Activated CD8-positive, alpha-beta T cell treated with anti-CD3 and anti-CD28 coated beads for 36 hours (primary cell): Measurements from ENCODE around the gene FGF14. TPM values are rescaled to one million over a fixed set of nuclear protein-coding genes. Genes with fewer than 3 reads are reported as not detected.

Source experiments
- ATAC-seq: fragments of 200-7000 bp; cut with Tn5 transposase; one replicate; pipeline ENCODE4 v1.10.0; 2021; ENCODE audit warnings: mild to moderate bottlenecking, moderate library complexity
- CTCF ChIA-PET: fragments of 350-600 bp; sonication (Branson Sonifier 250); formaldehyde crosslinking; loops from one replicate; lab custom pipeline; 2021; ENCODE audit warnings: antibody characterized with exemption; lab: Charles Lee
- POLR2A ChIA-PET: fragments of 350-600 bp; sonication (Branson Sonifier 250); formaldehyde crosslinking; loops from one replicate; lab custom pipeline; 2021; ENCODE audit warnings: antibody characterized with exemption; lab: Charles Lee
- DNase-seq: peaks from one replicate; pipeline ENCODE4 v3.0.0-alpha.2; 2020
- H3K27ac Mint-ChIP-seq: one replicate; pipeline ENCODE4 v1.8.0; 2021; ENCODE audit warnings: mild to moderate bottlenecking, mixed read lengths
- H3K27me3 Mint-ChIP-seq: one replicate; pipeline ENCODE4 v1.8.0; 2021; ENCODE audit warnings: mixed read lengths
- H3K36me3 Mint-ChIP-seq: one replicate; pipeline ENCODE4 v1.8.0; 2021; ENCODE audit warnings: low read depth, mixed read lengths
- H3K4me1 Mint-ChIP-seq: one replicate; pipeline ENCODE4 v1.8.0; 2021; ENCODE audit warnings: low read depth, mixed read lengths
- H3K4me3 Mint-ChIP-seq: one replicate; pipeline ENCODE4 v1.8.0; 2021; ENCODE audit warnings: mild to moderate bottlenecking, moderate library complexity, mixed read lengths
- H3K9me3 Mint-ChIP-seq: one replicate; pipeline ENCODE4 v1.8.0; 2021; ENCODE audit warnings: mixed read lengths
- intact Hi-C: fragments of 100-400 bp; cut with micrococcal nuclease; formaldehyde crosslinking; loops from one replicate; pipeline ENCODE4 v1.10.0; 2022
- total RNA-seq, 2 experiments: library from RNA; stranded (reverse); gene quantifications; one replicate each; pipeline ENCODE4 v1.2.3, GENCODE V29; 2021
- TF ChIP-seq, protein P1 (sequence below): fragments of 200-600 bp; IDR thresholded peaks from one replicate; pipeline ENCODE4 v1.8.0; 2022; ENCODE audit warnings: antibody characterized with exemption, mild to moderate bottlenecking

The FGF14 gene
- total RNA-seq, 2 experiments from 2014 or later = not detected

DNA sequence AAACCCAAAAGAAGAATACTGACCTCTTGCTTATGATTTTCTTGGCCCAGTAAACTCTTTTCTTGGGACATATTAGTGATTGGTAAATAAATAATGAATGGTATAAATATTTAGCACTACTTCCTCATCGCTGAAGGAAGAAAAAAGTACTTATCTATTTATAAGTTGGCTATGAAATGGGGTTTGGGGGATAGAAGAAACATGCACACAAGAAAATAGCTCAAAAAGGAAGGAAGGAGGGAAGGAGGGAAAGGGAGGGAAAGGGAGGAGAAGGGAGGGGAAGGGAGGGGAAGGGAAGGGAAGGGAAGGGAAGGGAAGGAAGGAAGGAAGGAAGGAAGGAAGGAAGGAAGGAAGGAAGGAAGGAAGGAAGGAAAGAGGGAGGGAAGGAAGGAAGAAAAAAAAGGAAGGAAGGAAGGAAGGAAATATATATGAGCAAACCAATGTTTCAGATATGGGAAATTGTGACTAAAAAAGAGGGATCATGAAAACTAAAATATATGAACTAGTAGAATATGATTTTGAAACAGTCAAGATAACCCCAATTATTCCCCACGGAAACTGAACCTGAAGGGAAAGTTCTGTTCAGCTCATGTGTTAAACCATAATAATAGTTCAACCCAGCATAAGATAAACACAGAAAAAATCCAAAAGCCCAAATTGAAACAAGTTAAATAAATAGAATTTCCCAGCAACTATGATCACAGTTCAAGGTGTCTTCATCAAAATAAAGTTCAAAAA lies 75.3 kb downstream of the FGF14 start:
- Mint-ChIP-seq H3K27me3 (peaks cover 5% of the 10 kb centered on the region), H3K4me3 (no peak overlapping the region), H3K27ac (no peak overlapping the region), H3K9me3 (no peaks in the 10 kb centered on the region), H3K4me1 (no peaks in the 10 kb centered on the region), H3K36me3 (no peaks in the 10 kb centered on the region)
- intact Hi-C loops = no loop called here
- POLR2A ChIA-PET = no interaction called here
- DNase-seq = no peak
- TF ChIP-seq, protein P1, sequence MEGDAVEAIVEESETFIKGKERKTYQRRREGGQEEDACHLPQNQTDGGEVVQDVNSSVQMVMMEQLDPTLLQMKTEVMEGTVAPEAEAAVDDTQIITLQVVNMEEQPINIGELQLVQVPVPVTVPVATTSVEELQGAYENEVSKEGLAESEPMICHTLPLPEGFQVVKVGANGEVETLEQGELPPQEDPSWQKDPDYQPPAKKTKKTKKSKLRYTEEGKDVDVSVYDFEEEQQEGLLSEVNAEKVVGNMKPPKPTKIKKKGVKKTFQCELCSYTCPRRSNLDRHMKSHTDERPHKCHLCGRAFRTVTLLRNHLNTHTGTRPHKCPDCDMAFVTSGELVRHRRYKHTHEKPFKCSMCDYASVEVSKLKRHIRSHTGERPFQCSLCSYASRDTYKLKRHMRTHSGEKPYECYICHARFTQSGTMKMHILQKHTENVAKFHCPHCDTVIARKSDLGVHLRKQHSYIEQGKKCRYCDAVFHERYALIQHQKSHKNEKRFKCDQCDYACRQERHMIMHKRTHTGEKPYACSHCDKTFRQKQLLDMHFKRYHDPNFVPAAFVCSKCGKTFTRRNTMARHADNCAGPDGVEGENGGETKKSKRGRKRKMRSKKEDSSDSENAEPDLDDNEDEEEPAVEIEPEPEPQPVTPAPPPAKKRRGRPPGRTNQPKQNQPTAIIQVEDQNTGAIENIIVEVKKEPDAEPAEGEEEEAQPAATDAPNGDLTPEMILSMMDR = no peak
- ATAC-seq = no peak
- CTCF ChIA-PET = no interaction called here

GRCh38 chr13:102325321-102325720 lies 76.5 kb downstream of the FGF14 start:
- intact Hi-C loops = no loop called here

GRCh38 chr13:102323505-102323904 lies 78.3 kb downstream of the FGF14 start:
- intact Hi-C loops = no loop called here
- DNase-seq (no peak), ATAC-seq (no peak)
- H3K36me3 Mint-ChIP-seq = no peaks in the 10 kb centered on the region
- no peaks in the 10 kb centered on the region for H3K9me3 Mint-ChIP-seq
- ChIA-PET POLR2A (no interaction called here), CTCF (no interaction called here)
- no peak overlapping the region for H3K27ac Mint-ChIP-seq
- TF ChIP-seq, protein P1 = no peak
- peaks cover 2% of the 10 kb centered on the region for H3K27me3 Mint-ChIP-seq
- no peaks in the 10 kb centered on the region for H3K4me1 Mint-ChIP-seq
- no peak overlapping the region for H3K4me3 Mint-ChIP-seq

More at GRCh38 chr13:102325321-102325720, 76.5 kb downstream of the FGF14 start:
- no peaks in the 10 kb centered on the region for H3K36me3 Mint-ChIP-seq
- H3K27ac Mint-ChIP-seq = no peak overlapping the region
- peaks cover 2% of the 10 kb centered on the region for H3K27me3 Mint-ChIP-seq
- H3K4me1 Mint-ChIP-seq = no peaks in the 10 kb centered on the region
- DNase-seq (no peak), ATAC-seq (no peak)
- TF ChIP-seq, protein P1 = no peak
- ChIA-PET CTCF (no interaction called here), POLR2A (no interaction called here)
- H3K4me3 Mint-ChIP-seq = no peak overlapping the region
- no peaks in the 10 kb centered on the region for H3K9me3 Mint-ChIP-seq

DNA sequence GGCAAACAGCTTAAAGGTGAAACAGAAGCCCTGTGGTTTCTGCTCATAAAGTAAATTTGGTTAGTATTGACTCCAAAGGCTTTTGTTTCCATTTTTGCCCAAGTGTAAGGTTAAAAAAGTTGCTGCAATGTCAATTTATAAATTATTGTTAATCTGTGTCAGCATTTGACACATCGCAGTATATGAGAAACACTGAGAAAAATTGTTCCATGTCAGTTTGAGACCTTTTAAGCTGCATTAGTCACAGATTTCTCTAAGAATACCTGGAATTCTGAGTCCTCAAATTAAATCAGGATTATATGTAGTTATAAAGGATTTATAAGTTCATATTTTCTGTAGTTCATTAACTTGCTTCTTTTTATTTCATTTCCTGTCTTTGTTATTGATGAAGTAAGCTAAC lies 78.8 kb downstream of the FGF14 start:
- no peaks in the 10 kb centered on the region for H3K9me3 Mint-ChIP-seq
- H3K36me3 Mint-ChIP-seq = no peaks in the 10 kb centered on the region
- CTCF ChIA-PET = interaction anchor here (0.9 kb wide), 1 partner anchor 10 kb away, joined by 3 read pairs; no protein-coding TSS in a partner anchor
- H3K27ac Mint-ChIP-seq = no peak overlapping the region
- ATAC-seq (no peak), DNase-seq (no peak)
- TF ChIP-seq, protein P1 = no peak
- H3K4me3 Mint-ChIP-seq = no peak overlapping the region
- no peaks in the 10 kb centered on the region for H3K4me1 Mint-ChIP-seq
- peaks cover 2% of the 10 kb centered on the region for H3K27me3 Mint-ChIP-seq
- intact Hi-C loops = no loop called here
- POLR2A ChIA-PET = no interaction called here

DNA sequence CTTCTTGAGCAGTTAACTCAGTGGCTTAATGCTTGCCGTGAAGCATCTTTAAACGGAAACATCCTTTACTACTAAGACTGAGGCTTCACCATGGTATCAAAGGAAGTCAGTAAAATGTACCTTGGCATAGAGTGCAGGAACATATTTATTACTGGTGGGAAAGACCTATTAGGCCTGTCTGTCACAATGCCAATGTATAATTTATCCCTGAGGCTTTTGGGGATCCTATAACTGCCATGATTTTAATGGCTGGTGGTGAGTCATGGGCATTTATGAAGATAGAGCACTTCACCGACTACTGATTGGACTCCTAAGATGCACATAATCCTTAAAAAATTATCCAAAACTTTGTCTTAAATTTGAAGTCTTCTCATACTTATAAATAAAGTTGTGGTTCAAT lies 79.6 kb downstream of the FGF14 start:
- CTCF ChIA-PET = interaction anchor here (0.9 kb wide), 1 partner anchor 9 kb away, joined by 3 read pairs; no protein-coding TSS in a partner anchor
- Mint-ChIP-seq H3K4me3 (no peak overlapping the region), H3K27ac (no peak overlapping the region), H3K4me1 (no peaks in the 10 kb centered on the region), H3K9me3 (no peaks in the 10 kb centered on the region), H3K36me3 (no peaks in the 10 kb centered on the region), H3K27me3 (peaks cover 2% of the 10 kb centered on the region)
- DNase-seq (no peak), ATAC-seq (no peak)
- intact Hi-C loops = no loop called here
- POLR2A ChIA-PET = no interaction called here
- TF ChIP-seq, protein P1 = no peak
